Liver (tissue), 9 donors: Measurements from ENCODE around the gene MIR17HG. TPM values are rescaled to one million over a fixed set of nuclear protein-coding genes. Genes with fewer than 3 reads are reported as not detected.

Source experiments
- DNase-seq: peaks from one replicate; pipeline ENCODE4 v3.0.0-alpha.2; 2017; ENCODE audit warnings: low spot score
- H3K27ac ChIP-seq, 2 donors: one replicate each; pipeline ENCODE4 v1.7.0; 2013; ENCODE audit warnings: inconsistent platforms in 2 of 2, low read length in 2 of 2, control low read depth in 1 of 2, low read depth in 1 of 2, mild to moderate bottlenecking in 1 of 2
- H3K27me3 ChIP-seq, 4 donors: one replicate each; pipeline versions ENCODE4 v1.6.1 to v1.7.0; 2013; ENCODE audit warnings: low read length in 3 of 4, inconsistent platforms in 1 of 4, mild to moderate bottlenecking in 1 of 4, moderate library complexity in 1 of 4; ENCODE audit not compliant: control insufficient read depth in 4 of 4, insufficient read depth in 4 of 4
- H3K36me3 ChIP-seq, 4 donors: one replicate each; pipeline versions ENCODE4 v1.6.1 to v1.7.0; 2013; ENCODE audit warnings: low read length in 3 of 4, mild to moderate bottlenecking in 3 of 4, low read depth in 1 of 4, moderate library complexity in 1 of 4; ENCODE audit not compliant: control insufficient read depth in 4 of 4, insufficient read depth in 3 of 4
- H3K4me1 ChIP-seq, 4 donors: one replicate each; pipeline versions ENCODE4 v1.6.1 to v1.7.0; 2013; ENCODE audit warnings: low read length in 3 of 4, mild to moderate bottlenecking in 3 of 4, moderate library complexity in 1 of 4; ENCODE audit not compliant: control insufficient read depth in 4 of 4, insufficient read depth in 4 of 4
- H3K4me3 ChIP-seq, 3 donors: one replicate each; pipeline versions ENCODE4 v1.6.1 to v1.7.0; 2013; ENCODE audit warnings: low read length in 3 of 3, control low read depth in 1 of 3, low read depth in 1 of 3, mild to moderate bottlenecking in 1 of 3
- H3K9ac ChIP-seq, 2 donors: one replicate each; pipeline ENCODE4 v1.7.0; 2013; ENCODE audit warnings: low read length in 2 of 2, mild to moderate bottlenecking in 2 of 2, moderate library complexity in 2 of 2, control low read depth in 1 of 2, low read depth in 1 of 2
- H3K9me3 ChIP-seq, 4 donors: one replicate each; pipeline versions ENCODE4 v1.6.1 to v1.7.0; 2013; ENCODE audit warnings: low read length in 3 of 4; ENCODE audit not compliant: control insufficient read depth in 4 of 4
- EGR1 ChIP-seq, 2 donors: IDR thresholded peaks; 2 replicates each; pipeline ENCODE4 v1.6.1; 2016 to 2018; ENCODE audit warnings: antibody characterized with exemption in 2 of 2, low read depth in 2 of 2
- FOXA1 ChIP-seq: IDR thresholded peaks from 2 replicates; pipeline ENCODE4 v1.6.1; 2016; ENCODE audit warnings: antibody characterized with exemption
- FOXA2 ChIP-seq: IDR thresholded peaks from 2 replicates; pipeline ENCODE4 v1.6.1; 2016; ENCODE audit warnings: antibody characterized with exemption
- GABPA ChIP-seq, 2 donors: IDR thresholded peaks in 1 of 2; conservative IDR thresholded peaks in 1 of 2; 2 replicates each; pipeline ENCODE4 v1.6.1; 2016; ENCODE audit warnings: antibody characterized with exemption in 2 of 2, mild to moderate bottlenecking in 1 of 2, moderate library complexity in 1 of 2
- HNF4A ChIP-seq, 2 donors: conservative IDR thresholded peaks; 2 replicates each; pipeline ENCODE4 v1.6.1; 2016; ENCODE audit warnings: antibody characterized with exemption in 2 of 2, mild to moderate bottlenecking in 2 of 2
- HNF4G ChIP-seq: IDR thresholded peaks from 2 replicates; pipeline ENCODE4 v1.6.1; 2016; ENCODE audit warnings: antibody characterized with exemption
- JUND ChIP-seq, 2 donors: IDR thresholded peaks; 2 replicates each; pipeline ENCODE4 v1.6.1; 2016; ENCODE audit warnings: antibody characterized with exemption in 2 of 2
- NR2F2 ChIP-seq: IDR thresholded peaks from 2 replicates; pipeline ENCODE4 v1.6.1; 2016; ENCODE audit warnings: antibody characterized with exemption
- RAD21 ChIP-seq, 2 donors: IDR thresholded peaks; 2 replicates each; pipeline ENCODE4 v1.6.1; 2016; ENCODE audit warnings: antibody characterized with exemption in 2 of 2, mild to moderate bottlenecking in 2 of 2
- REST ChIP-seq: IDR thresholded peaks from 2 replicates; pipeline ENCODE4 v1.6.1; 2016; ENCODE audit warnings: antibody characterized with exemption, mild to moderate bottlenecking
- RXRA ChIP-seq, 2 donors: IDR thresholded peaks; 2 replicates each; pipeline ENCODE4 v1.6.1; 2017 to 2018; ENCODE audit warnings: antibody characterized with exemption in 2 of 2, mild to moderate bottlenecking in 1 of 2
- SP1 ChIP-seq: IDR thresholded peaks from 2 replicates; pipeline ENCODE4 v1.6.1; 2018; ENCODE audit warnings: antibody characterized with exemption, mild to moderate bottlenecking
- TAF1 ChIP-seq: conservative IDR thresholded peaks from 2 replicates; pipeline ENCODE4 v1.6.1; 2016; ENCODE audit warnings: antibody characterized with exemption, mild to moderate bottlenecking
- YY1 ChIP-seq: IDR thresholded peaks from 2 replicates; pipeline ENCODE4 v1.6.1; 2016; ENCODE audit warnings: antibody characterized with exemption, mild to moderate bottlenecking
- ZBTB33 ChIP-seq: IDR thresholded peaks from 2 replicates; pipeline ENCODE4 v1.6.1; 2016; ENCODE audit warnings: antibody characterized with exemption
- WGBS: extraction: QIAGEN DNeasy Blood & Tissue Kit; methylation state at CpG from one replicate; pipeline ENCODE4 v1.1.7; 2013; 5-methylcytosine and 5-hydroxymethylcytosine counted together
- polyA plus RNA-seq, 2 donors: library from polyadenylated mRNA; stranded (reverse) in 1 of 2; unstranded in 1 of 2; fragments of 200-250 nt in 1 of 2; fragments of >200 nt in 1 of 2; fragmentation: Nextera tagmentation in 1 of 2; extraction: Ambion mirVana in 1 of 2; gene quantifications; one replicate each; pipeline versions ENCODE4 v1.2.1 to v1.2.3, GENCODE V29; 2013 to 2015
- total RNA-seq, 2 donors: library from RNA; depleted of rRNA; stranded (reverse); fragments of >200 nt; gene quantifications; one replicate each; pipeline ENCODE4 v1.2.3, GENCODE V29; 2014
- TF ChIP-seq, protein P1 (sequence below): IDR thresholded peaks from 2 replicates; pipeline ENCODE4 v1.6.1; 2016; ENCODE audit warnings: antibody characterized with exemption
- TF ChIP-seq, protein P2 (sequence below): IDR thresholded peaks from 2 replicates; pipeline ENCODE4 v1.6.1; 2016; ENCODE audit warnings: antibody characterized with exemption
- TF ChIP-seq, protein P3 (sequence below): fragments of 150-350 bp; IDR thresholded peaks from 2 replicates; pipeline ENCODE4 v1.5.1; 2017; ENCODE audit warnings: improper control_type of control experiment, low read depth, low read length; ENCODE audit not compliant: missing input control
- donor health status: healthy.
- donor health status: healthy.
- donor health status: healthy.
- donor health status: healthy.
- donor health status: healthy.

The MIR17HG gene
- total and polyA plus RNA-seq, 4 donors: 0.27 to 7.7 (median 4.4) TPM

GRCh38 chr13:91369441-91369831 lies 21.9 kb downstream of the MIR17HG start (continued):
- TF ChIP-seq, protein P1, sequence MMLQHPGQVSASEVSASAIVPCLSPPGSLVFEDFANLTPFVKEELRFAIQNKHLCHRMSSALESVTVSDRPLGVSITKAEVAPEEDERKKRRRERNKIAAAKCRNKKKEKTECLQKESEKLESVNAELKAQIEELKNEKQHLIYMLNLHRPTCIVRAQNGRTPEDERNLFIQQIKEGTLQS: no peak
- TF ChIP-seq FOXA2: no peak
- TF ChIP-seq TAF1: no peak
- no peak for TF ChIP-seq RXRA (IDR thresholded peaks at IDR 0.05)
- no peak for TF ChIP-seq RAD21 (IDR thresholded peaks at IDR 0.05)
- no peak for TF ChIP-seq FOXA1
- TF ChIP-seq HNF4A (conservative IDR thresholded peaks at IDR 0.05): no peak
- TF ChIP-seq GABPA (IDR thresholded peaks at IDR 0.05 in 1 of 2, conservative IDR thresholded peaks at IDR 0.05 in 1 of 2): no peak

DNA sequence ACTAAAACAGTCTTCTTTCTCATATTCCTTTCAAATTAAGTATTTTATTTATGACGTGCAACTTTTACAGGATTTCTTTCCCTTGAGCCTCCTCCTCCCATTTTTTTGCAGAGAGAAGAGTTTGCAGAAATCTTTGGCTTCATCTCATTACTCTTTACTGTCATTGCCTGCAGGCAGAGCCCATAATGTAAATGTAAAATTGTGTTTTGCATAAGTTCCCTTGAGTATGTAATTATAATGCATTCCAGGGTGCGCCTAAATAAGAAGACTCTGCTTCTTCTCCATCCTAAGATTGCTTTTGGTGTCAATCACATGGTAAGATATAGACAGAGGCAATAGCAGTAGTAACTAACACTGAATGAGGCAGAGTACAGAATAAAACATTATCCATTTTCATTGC lies 23.0 kb downstream of the MIR17HG start:
- no peak overlapping the region for H3K9ac ChIP-seq
- no peak overlapping the region for H3K4me3 ChIP-seq
- no peaks in the 10 kb centered on the region for H3K9me3 ChIP-seq
- H3K27ac ChIP-seq: no peak overlapping the region
- no peak for DNase-seq
- H3K36me3 ChIP-seq: no peaks in the 10 kb centered on the region
- TF ChIP-seq ZBTB33 (no peak), NR2F2 (no peak), HNF4A (conservative IDR thresholded peaks at IDR 0.05) (no peak), GABPA (IDR thresholded peaks at IDR 0.05 in 1 of 2, conservative IDR thresholded peaks at IDR 0.05 in 1 of 2) (no peak), EGR1 (IDR thresholded peaks at IDR 0.05; ENCODE audit: low read depth in 2 of 2) (no peak), HNF4G (no peak), REST (no peak), SP1 (no peak), TAF1 (no peak), JUND (IDR thresholded peaks at IDR 0.05) (no peak), RXRA (IDR thresholded peaks at IDR 0.05) (no peak), YY1 (no peak), FOXA2 (no peak), RAD21 (IDR thresholded peaks at IDR 0.05) (no peak), FOXA1 (no peak)
- TF ChIP-seq, protein P2, sequence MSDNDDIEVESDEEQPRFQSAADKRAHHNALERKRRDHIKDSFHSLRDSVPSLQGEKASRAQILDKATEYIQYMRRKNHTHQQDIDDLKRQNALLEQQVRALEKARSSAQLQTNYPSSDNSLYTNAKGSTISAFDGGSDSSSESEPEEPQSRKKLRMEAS: no peak
- TF ChIP-seq, protein P1: no peak
- TF ChIP-seq, protein P3, sequence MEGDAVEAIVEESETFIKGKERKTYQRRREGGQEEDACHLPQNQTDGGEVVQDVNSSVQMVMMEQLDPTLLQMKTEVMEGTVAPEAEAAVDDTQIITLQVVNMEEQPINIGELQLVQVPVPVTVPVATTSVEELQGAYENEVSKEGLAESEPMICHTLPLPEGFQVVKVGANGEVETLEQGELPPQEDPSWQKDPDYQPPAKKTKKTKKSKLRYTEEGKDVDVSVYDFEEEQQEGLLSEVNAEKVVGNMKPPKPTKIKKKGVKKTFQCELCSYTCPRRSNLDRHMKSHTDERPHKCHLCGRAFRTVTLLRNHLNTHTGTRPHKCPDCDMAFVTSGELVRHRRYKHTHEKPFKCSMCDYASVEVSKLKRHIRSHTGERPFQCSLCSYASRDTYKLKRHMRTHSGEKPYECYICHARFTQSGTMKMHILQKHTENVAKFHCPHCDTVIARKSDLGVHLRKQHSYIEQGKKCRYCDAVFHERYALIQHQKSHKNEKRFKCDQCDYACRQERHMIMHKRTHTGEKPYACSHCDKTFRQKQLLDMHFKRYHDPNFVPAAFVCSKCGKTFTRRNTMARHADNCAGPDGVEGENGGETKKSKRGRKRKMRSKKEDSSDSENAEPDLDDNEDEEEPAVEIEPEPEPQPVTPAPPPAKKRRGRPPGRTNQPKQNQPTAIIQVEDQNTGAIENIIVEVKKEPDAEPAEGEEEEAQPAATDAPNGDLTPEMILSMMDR: no peak
- peaks cover 0 to 27% (median 13%) of the 10 kb centered on the region in 4 donors for H3K4me1 ChIP-seq
- WGBS: 92% methylated on average over 2 of the region's 2 CpGs
- no peaks in the 10 kb centered on the region for H3K27me3 ChIP-seq
